ENCODE data around the gene PFKL.

DNA sequence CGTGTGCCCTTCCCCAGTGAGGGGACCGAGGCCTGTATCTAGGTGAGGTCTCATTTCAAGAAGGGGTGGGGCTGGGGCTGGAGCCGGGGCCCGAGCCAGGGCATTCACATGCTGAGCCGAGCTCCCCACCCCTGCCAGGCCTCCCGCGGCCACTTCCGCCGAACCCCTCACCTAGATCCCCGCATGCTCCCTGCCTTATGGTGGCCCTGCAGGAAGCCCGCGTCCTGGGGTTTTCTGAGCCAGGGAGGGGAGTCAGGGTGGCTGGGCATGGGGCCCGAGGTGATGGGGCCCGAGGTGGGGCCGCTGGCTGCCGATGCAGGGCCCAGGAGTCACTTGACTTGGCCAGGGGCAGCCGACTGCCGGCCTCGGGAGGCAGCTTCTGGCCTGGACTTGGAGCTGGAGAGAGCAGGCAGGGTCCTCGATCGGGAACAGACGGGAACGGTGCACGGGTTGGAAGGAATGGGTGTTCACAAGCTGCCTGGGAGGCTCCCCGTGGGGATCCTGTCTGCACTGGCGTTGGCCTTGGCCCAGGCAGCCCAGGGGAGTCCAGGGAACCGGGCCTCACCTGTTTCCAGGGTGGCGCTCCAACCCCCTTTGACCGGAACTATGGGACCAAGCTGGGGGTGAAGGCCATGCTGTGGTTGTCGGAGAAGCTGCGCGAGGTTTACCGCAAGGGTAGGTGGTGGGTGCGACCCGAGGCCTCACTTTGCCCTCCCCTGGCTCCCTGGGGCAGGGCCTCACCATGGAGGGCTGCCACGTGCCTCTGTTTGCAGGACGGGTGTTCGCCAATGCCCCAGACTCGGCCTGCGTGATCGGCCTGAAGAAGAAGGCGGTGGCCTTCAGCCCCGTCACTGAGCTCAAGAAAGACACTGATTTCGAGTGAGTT is 25.8 kb downstream of the PFKL start:
- TF ChIP-seq POLR2AphosphoS5 (IDR thresholded peaks at IDR 0.05; ENCODE audit: low read depth, low read length) (no peak), POLR2A (IDR thresholded peaks at IDR 0.05; ENCODE audit: low read depth, low read length) (no peak), TAF1 (IDR thresholded peaks at IDR 0.05; ENCODE audit: low read depth, low read length) (no peak), POU2F2 (IDR thresholded peaks at IDR 0.05; ENCODE audit: low read depth, low read length) (no peak), SPI1 (IDR thresholded peaks at IDR 0.05; ENCODE audit: low read depth, low read length) (no peak), PAX5 (IDR thresholded peaks at IDR 0.05; ENCODE audit: insufficient read depth, low read length, severe bottlenecking) (no peak)

Data from GM12891 (cell line).